NCI-H187 (cell line): ENCODE results near the gene FMN2.
"Not testable (repeated sequence)": the region's sequence is repeated elsewhere in the genome, so short reads cannot be mapped to it uniquely, and the experiment has no call there.

Experiments used
- DNase-seq, 2 experiments: peaks; one replicate each; lab custom pipeline; 2025; lab: John Stamatoyannopoulos, UW

FMN2 gene

GRCh38 chr1:240254778-240255291 lies 163.2 kb downstream of the FMN2 start:
- no peak for DNase-seq

GRCh38 chr1:240255922-240256321 lies 164.2 kb downstream of the FMN2 start:
- no peak for DNase-seq

- DNase-seq, result no peak
These were observed 165.3 kb downstream of the FMN2 start for GRCh38 chr1:240256836-240257503.

- no peak for DNase-seq
These were observed 167.2 kb downstream of the FMN2 start for GRCh38 chr1:240258910-240259309.

GRCh38 chr1:240264494-240264893 lies 172.8 kb downstream of the FMN2 start:
- not testable (repeated sequence) for DNase-seq

- DNase-seq, result no peak
These were observed 179.4 kb downstream of the FMN2 start for GRCh38 chr1:240271081-240271480.

GRCh38 chr1:240274569-240274968 lies 182.9 kb downstream of the FMN2 start:
- no peak for DNase-seq

GRCh38 chr1:240275219-240275618 lies 183.5 kb downstream of the FMN2 start:
- DNase-seq, result not testable (repeated sequence)

- DNase-seq, result no peak
These were observed 186.4 kb downstream of the FMN2 start for GRCh38 chr1:240278082-240278481.

- DNase-seq, result no peak
These were observed 189.1 kb downstream of the FMN2 start for GRCh38 chr1:240280560-240281322.

- no peak for DNase-seq
These were observed 190.6 kb downstream of the FMN2 start for GRCh38 chr1:240282061-240282830.

GRCh38 chr1:240284656-240285414 lies 193.2 kb downstream of the FMN2 start:
- no peak for DNase-seq

- no peak for DNase-seq
These were observed 193.9 kb downstream of the FMN2 start for GRCh38 chr1:240285540-240285939.

- DNase-seq, result no peak
These were observed 196.0 kb downstream of the FMN2 start for GRCh38 chr1:240287722-240288121.

- no peak for DNase-seq
These were observed 202.0 kb downstream of the FMN2 start for GRCh38 chr1:240293706-240294105.

GRCh38 chr1:240294566-240294965 lies 202.9 kb downstream of the FMN2 start:
- no peak for DNase-seq

- DNase-seq, result no peak
These were observed 204.1 kb downstream of the FMN2 start for GRCh38 chr1:240295811-240296210.

GRCh38 chr1:240304466-240304865 lies 212.8 kb downstream of the FMN2 start:
- no peak for DNase-seq

GRCh38 chr1:240306673-240307072 lies 215.0 kb downstream of the FMN2 start:
- DNase-seq, result no peak

- no peak for DNase-seq
These were observed 216.4 kb downstream of the FMN2 start for GRCh38 chr1:240308096-240308495.

GRCh38 chr1:240309769-240310168 lies 218.1 kb downstream of the FMN2 start:
- DNase-seq, result no peak
